ENCODE data around the gene MYLK. TPM values are rescaled to one million over a fixed set of nuclear protein-coding genes. Genes with fewer than 3 reads are reported as not detected.

MYLK gene
- polyA plus RNA-seq, 1 donor (not counting 4 experiments of a cell fraction or from before 2014, with no cell fraction given) = 7.8 TPM

GRCh38 chr3:123698813-123699212, 185.3 kb downstream of the MYLK start:
- H3K27ac ChIP-seq (ENCODE audit: control insufficient read depth, insufficient read depth, low read length) = no peak overlapping the region
- no peak for FAIRE-seq
- H3K9me3 ChIP-seq (ENCODE audit: control insufficient read depth, low read depth, low read length) = no peaks in the 10 kb centered on the region
- no peak overlapping the region for H2AFZ ChIP-seq (ENCODE audit: control insufficient read depth, low read length)
- H3K4me3 ChIP-seq (ENCODE audit: control insufficient read depth in 2 of 3, extremely low read depth in 1 of 3, insufficient read depth in 2 of 3, low read depth in 1 of 3, low read length in 3 of 3) = no peak overlapping the region
- no peaks in the 10 kb centered on the region for H3K79me2 ChIP-seq (ENCODE audit: control insufficient read depth, insufficient read depth, low read length)
- no peaks in the 10 kb centered on the region for H3K9me1 ChIP-seq (ENCODE audit: control insufficient read depth, extremely low read depth, insufficient read depth, low read length)
- DNase-seq (ENCODE audit: low read depth, low spot score) = no peak
- no peak overlapping the region for H3K4me2 ChIP-seq (ENCODE audit: control insufficient read depth, extremely low read depth, insufficient read depth, low read depth, low read length)
- H4K20me1 ChIP-seq (ENCODE audit: control insufficient read depth, extremely low read depth, insufficient read depth, low read length) = no peaks in the 10 kb centered on the region
- dilution Hi-C loops (cut with MboI; ENCODE audit: extremely low pct_ligation_motif_present, low sequenced_read_pairs) = no loop called here
- no peaks in the 10 kb centered on the region for H3K4me1 ChIP-seq (ENCODE audit: control insufficient read depth, extremely low read depth, insufficient read depth, low read length)
- TF ChIP-seq EZH2 (IDR thresholded peaks at IDR 0.05; ENCODE audit: low read length) (no peak), CTCF (optimal IDR thresholded peaks at IDR 0.05 in 1 of 3, IDR thresholded peaks at IDR 0.05 in 1 of 3, conservative IDR thresholded peaks at IDR 0.05 in 1 of 3; ENCODE audit: extremely low read depth in 1 of 3, insufficient read depth in 2 of 3, low read length in 3 of 3) (no peak)
- peaks cover 12% of the 10 kb centered on the region for H3K27me3 ChIP-seq (ENCODE audit: control insufficient read depth, extremely low read depth, insufficient read depth, low read length)
- H3K36me3 ChIP-seq (ENCODE audit: control insufficient read depth in 2 of 2, extremely low read depth in 1 of 2, insufficient read depth in 2 of 2, low read length in 2 of 2) = no peaks in the 10 kb centered on the region
- H3K9ac ChIP-seq (ENCODE audit: control insufficient read depth, extremely low read depth, insufficient read depth, low read length) = no peak overlapping the region

GRCh38 chr3:123696808-123697207, 187.3 kb downstream of the MYLK start:
- H2AFZ ChIP-seq (ENCODE audit: control insufficient read depth, low read length) = no peak overlapping the region
- H3K4me3 ChIP-seq (ENCODE audit: control insufficient read depth in 2 of 3, extremely low read depth in 1 of 3, insufficient read depth in 2 of 3, low read depth in 1 of 3, low read length in 3 of 3) = no peak overlapping the region
- TF ChIP-seq EZH2 (IDR thresholded peaks at IDR 0.05; ENCODE audit: low read length) (no peak), CTCF (optimal IDR thresholded peaks at IDR 0.05 in 1 of 3, IDR thresholded peaks at IDR 0.05 in 1 of 3, conservative IDR thresholded peaks at IDR 0.05 in 1 of 3; ENCODE audit: extremely low read depth in 1 of 3, insufficient read depth in 2 of 3, low read length in 3 of 3) (no peak)
- no peaks in the 10 kb centered on the region for H4K20me1 ChIP-seq (ENCODE audit: control insufficient read depth, extremely low read depth, insufficient read depth, low read length)
- dilution Hi-C loops (cut with MboI; ENCODE audit: extremely low pct_ligation_motif_present, low sequenced_read_pairs) = no loop called here
- H3K9me3 ChIP-seq (ENCODE audit: control insufficient read depth, low read depth, low read length) = no peaks in the 10 kb centered on the region
- DNase-seq (ENCODE audit: low read depth, low spot score) (no peak), FAIRE-seq (no peak)
- H3K4me2 ChIP-seq (ENCODE audit: control insufficient read depth, extremely low read depth, insufficient read depth, low read depth, low read length) = no peak overlapping the region
- H3K27me3 ChIP-seq (ENCODE audit: control insufficient read depth, extremely low read depth, insufficient read depth, low read length) = peaks cover 21% of the 10 kb centered on the region
- H3K9ac ChIP-seq (ENCODE audit: control insufficient read depth, extremely low read depth, insufficient read depth, low read length) = no peak overlapping the region
- H3K9me1 ChIP-seq (ENCODE audit: control insufficient read depth, extremely low read depth, insufficient read depth, low read length) = no peaks in the 10 kb centered on the region
- no peaks in the 10 kb centered on the region for H3K36me3 ChIP-seq (ENCODE audit: control insufficient read depth in 2 of 2, extremely low read depth in 1 of 2, insufficient read depth in 2 of 2, low read length in 2 of 2)
- no peak overlapping the region for H3K27ac ChIP-seq (ENCODE audit: control insufficient read depth, insufficient read depth, low read length)
- H3K4me1 ChIP-seq (ENCODE audit: control insufficient read depth, extremely low read depth, insufficient read depth, low read length) = no peaks in the 10 kb centered on the region
- no peaks in the 10 kb centered on the region for H3K79me2 ChIP-seq (ENCODE audit: control insufficient read depth, insufficient read depth, low read length)

Measured in keratinocyte (primary cell).